Urothelium cell line (cell line): ENCODE measurements around the gene RANBP10.

Experiments
- DNase-seq: peaks from one replicate; pipeline ENCODE4 v3.0.0; 2011; ENCODE audit warnings: low spot score, mixed read lengths
- FAIRE-seq: peaks from 2 replicates; lab custom pipeline; 2011; peaks lifted over from hg19 to GRCh38; lab: Jason Lieb, UNC

The RANBP10 gene

DNA sequence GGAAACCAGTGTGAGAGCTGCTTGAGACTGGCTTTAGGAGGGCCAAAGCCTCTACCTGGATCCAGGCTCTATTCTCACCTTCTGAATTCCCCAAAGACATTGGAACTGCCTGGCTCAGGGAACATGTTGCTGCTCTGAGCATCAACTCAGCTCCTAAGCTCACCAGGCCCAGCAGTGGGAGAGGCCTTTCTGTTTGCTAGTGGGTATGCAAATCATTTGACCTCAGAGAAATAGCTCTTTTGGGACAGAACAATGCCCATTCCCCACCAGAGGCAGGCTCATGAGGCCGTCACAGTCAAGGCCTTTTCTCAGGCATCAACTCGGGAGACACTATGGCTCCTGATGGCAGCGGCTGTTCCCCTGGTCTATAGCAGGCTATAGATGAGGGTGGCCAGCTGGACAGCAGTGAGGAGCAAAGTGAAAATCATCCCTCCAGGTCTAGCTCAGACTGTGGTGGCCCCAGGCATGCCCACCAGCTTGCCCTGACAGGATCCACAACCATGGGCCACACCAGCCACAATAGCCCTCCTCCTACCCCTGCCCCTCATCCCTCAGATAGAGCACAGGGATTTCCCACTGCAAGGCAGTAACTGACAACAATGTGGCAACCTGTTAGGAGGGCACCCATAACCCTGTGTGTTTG, 56.8 kb downstream of the RANBP10 start:
- no peak for DNase-seq
- FAIRE-seq: no peak

DNA sequence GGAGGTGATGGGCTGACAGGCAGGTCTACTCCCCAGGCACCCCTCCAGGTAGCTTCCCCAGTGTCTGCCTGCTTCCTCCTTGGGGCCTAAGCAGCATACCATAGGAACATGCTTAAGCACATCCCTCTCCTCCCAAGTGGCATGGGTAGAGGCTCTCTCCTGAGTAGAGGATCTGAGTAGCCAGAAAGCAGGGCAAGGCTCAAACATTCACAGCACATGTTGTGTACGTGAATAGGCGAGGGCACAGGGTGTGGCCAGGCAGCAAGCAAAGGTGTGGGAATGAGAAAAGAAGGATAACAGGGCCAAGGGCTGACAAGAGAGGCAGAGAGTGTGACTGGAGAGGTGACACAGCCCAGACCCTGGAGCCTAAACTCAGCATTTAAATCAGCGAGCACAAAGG, 57.5 kb downstream of the RANBP10 start:
- FAIRE-seq (no peak), DNase-seq (no peak)

DNA sequence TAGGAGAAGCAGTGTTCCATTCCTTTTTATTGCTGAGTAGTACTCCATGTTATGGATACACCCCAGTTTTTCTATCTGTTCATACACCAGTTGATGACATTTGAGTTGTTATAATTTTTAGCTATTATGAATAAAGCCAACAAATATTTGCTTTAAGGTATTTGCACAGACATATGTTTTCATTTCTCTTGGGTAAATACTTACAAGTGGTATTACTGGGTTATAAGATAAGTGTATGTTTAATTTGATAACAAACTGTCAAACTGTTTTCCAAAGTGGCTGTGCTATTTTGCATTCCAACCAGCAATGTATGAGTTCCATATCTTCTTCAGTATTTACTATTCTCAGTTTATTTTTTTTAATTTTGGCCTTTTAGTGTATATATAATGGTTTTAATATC, 59.5 kb downstream of the RANBP10 start:
- DNase-seq (no peak), FAIRE-seq (no peak)

DNA sequence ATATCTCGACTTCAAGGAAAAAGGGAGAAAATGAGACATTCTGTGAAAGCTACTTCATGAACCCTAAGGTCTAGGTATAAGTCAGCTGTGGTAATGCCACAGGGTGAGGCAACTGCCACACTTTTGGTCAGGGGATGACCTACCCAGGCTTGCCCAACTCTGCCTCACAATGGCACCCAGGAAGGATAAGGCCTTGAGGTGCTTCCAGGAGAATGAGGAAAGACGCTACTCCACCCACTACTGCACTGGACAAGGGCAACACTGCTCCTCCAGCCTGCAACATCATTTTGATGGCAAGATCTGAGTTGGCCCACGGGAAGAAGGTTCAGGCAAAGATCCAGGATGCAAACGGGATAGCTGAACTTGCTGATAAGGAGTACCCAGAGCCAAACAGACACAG, 65.2 kb downstream of the RANBP10 start:
- FAIRE-seq: no peak
- DNase-seq: no peak

DNA sequence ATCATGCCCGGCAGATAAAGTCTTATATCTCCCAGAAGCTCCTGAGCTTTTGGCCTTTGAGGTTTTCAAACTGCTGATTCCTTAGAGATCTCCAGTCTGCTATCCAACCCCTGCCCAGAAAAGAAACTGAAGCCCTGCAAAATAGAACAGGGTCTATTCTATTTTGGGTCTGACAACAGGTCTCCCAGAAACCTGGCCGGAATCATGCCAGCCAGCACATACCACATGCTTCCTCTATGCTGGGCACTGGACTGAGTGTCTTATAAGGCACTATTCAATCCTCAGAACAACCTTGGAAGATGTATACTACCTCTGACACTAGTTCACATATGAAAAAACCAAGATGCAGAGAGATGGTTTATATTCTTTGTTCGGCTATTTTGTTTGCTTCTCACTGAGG, 66.0 kb downstream of the RANBP10 start:
- DNase-seq (no peak), FAIRE-seq (no peak)

DNA sequence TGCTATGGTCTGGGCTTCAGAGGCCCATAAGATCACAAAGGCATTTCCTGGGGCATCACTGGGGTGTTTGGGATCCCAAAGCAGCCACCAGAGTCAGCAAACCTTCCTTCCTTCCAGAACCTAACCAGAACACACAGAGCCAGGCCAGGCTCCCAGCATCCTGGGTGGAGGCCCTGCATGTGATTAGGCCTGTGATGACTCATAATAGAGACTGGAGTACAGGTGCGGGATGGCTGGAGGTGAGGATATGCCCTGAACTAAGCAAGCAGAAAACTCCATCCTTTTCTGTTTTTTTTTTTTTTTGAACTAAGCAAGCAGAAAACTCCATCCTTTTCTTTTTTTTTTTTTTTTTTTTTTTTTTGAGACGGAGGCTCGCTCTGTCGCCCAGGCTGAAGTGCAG, 69.5 kb downstream of the RANBP10 start:
- FAIRE-seq (no peak), DNase-seq (no peak)

DNA sequence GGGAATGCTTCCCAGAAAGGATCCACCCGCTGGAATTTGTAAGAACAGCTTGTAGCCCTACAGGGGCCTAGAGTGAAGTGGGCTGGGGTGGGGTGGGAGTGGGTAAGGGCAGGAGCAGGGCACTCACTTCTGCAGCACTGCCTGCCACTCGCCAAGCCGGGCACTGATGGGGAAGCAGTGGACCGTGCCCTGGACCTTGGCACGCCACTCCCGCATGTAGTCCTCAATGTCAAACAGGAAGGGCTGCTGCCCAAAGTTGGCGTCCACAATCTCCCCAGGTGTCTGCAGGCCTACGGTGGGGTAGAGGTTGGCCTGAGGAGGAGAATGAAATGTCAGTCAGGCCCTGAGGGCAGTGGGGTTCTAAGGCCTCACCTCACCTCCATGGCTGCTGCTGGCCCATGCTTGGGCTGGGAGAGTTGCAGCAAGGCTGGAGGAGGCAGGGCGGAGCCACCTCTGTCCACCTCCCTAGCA, 71.6 kb downstream of the RANBP10 start:
- FAIRE-seq (no peak), DNase-seq (no peak)

DNA sequence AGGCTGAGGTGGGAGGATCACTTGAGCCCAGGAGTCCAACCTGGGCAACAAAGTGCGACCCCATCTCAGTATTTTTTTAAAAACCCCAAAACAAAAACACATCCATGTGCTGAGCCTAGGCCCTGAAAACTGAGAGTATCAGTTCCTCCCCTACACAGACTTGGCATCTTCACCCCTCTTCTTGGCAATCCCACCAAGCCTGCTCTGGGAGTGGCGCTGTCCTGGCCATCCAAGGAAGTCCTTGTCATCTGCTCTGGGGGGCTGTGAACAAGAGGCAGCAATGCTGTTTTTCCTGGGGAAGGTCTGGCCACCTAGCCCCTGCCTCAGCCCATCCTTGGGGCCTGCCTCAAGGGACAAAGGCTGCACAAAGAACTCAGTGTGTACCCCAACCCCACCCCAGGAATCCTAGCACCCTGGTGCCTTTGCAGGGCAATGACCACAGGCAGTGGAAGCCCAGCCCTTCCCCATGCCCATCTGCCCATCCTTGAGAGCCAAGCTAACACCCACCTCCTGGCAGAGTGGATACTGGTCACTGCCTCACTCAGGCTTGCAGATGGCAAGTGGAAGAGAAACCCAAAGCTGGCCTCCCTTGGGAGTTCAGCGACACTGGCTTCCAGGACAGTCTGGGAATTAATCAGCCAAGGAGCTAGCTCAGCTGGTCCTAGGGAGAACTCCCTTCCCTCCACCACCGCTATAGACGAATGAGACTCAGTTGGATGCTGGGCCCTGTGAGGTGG, 72.5 kb downstream of the RANBP10 start:
- FAIRE-seq: no peak
- DNase-seq: no peak

DNA sequence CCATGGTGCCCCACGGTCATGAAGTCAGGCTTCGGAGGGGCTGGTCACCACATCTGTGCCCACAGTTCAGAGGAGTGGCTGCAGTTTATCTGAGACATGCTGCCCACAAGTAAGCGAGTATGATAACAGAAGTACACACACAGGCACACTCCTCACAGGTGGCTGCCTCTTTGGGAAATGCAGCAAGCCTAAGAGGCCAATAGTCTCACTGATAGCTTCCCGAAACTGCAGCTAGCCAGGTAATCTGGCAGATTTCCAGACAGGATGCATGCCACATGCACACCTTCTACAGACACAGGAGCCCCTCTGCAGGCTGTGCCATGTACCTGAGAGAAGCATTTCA, 74.6 kb downstream of the RANBP10 start:
- FAIRE-seq (no peak), DNase-seq (no peak)

DNA sequence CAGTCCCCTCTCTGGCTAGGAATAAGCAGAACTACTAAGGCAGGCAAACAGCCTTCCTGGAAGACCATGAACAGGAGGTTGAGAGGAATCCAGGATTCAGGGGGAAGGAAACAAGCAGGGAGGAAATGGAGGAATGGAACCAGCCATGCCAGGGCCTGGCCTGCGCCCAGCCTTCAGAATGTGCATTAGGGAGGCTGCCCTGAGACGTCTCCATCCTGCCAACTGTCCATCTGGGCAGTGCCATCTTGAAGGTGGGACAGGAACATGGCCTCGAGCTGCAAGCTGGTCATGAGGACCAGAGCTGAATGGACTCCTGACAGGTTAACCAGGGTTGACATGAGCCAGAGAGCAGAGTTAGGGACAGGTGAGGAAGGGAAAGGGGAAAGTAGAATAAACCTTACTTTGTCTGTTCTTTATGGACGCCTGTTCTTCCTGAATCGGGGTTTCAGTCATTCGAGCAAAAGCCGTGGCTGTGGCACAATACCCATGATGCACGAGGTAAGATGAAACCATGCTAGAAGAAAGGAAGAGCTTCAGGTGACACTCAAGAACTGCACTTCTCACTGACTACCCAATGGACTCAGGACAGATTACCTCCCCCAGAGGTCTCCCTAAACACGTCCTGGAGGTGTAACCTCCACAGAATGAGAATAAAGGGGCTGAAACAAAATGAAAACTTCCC, 75.1 kb downstream of the RANBP10 start:
- DNase-seq (no peak), FAIRE-seq (no peak)

DNA sequence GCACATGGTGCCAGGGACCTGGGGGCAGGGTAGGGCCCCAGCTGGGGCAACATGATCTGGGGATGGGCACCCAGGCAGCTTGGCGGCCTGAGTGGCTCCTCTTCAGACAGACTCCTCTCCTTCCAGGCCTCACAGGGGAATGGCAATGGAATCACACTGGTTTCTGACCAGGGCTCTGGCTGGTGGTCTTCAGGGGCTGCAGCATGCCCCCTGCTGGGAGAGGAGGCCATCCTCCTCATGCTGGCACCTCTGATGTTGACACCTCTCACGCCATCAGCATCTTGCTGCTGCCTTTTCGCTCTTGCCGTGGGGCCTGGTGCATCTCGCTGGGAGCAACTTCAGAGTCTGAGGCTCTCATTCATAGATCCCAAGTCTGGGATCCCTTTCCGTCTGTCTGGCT, 76.0 kb downstream of the RANBP10 start:
- FAIRE-seq (no peak), DNase-seq (no peak)

DNA sequence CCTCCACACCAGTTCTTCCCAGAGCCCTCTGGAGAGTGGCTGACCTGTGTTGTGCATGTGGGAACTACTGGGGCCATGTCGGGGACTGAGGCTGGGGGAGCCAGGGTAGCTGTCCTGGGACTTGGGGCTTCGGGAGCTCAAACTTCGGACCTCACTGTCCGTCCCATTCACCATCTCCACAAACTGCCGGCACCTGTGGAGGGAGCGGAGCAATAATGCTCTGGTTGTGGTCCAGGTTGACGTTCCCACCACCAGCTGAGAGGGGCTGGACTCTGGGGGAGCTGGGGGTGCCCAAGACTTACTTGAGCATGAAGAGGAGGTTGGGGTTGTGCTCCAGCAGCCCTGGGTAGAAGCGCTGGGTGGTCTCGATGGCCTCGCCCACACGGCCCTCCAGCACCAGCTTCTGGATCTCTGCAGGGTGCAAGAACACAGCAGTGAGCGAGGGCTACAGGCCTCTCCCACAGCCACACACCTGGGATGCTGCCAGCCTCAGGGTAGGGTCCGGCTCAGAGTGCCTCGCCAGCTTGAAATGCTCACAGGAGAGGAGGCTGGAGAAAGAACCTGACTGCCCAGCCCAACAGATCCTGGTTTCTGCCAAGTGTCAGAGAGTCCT, 76.6 kb downstream of the RANBP10 start:
- FAIRE-seq: no peak
- DNase-seq: no peak

DNA sequence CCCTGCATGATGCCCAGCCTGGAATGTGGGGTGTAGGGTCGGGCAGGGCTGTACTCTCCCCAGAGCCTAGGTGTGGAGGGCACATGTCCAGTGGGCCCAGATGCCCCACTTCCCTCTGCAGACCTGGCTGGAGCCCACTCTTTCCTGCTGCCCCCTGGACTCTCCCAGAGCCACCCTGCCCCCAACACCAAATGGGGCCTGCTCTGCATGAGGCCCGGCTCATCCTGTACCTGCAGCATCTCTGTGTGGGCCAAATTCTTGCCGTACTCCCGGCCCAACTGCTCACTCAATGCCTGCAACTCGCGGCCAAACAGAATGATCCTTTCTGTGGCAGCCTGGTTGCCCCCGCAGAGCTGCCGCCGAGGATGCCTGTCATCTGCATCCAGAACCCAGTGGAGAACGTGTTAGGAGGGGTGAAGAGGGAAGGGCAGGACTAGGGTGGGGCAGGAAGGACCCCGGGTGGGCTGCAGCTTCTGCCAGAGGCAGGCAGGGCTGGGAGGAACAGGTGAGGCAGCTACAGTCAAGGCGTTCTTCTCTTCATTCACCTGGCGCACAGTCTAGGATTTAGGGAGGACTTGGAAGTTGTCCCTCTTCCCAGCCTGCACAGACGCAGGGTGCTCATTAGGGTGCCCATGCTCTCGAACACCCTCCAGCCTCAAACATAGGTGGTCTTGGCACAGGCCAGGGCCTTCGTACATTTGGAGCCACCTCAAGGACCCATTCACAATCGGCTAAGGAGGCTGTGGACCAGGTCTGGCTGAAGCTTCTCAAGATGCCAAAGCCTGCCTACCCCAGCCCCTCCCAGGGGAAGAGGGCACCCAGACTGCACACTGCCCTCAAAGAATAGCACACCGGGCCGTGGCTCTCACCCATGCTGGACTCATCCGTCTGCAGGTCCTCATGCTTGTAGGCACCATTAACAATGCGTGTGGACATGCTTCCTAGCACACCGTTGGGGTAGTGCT, 78.6 kb downstream of the RANBP10 start:
- DNase-seq: no peak
- FAIRE-seq: no peak

DNA sequence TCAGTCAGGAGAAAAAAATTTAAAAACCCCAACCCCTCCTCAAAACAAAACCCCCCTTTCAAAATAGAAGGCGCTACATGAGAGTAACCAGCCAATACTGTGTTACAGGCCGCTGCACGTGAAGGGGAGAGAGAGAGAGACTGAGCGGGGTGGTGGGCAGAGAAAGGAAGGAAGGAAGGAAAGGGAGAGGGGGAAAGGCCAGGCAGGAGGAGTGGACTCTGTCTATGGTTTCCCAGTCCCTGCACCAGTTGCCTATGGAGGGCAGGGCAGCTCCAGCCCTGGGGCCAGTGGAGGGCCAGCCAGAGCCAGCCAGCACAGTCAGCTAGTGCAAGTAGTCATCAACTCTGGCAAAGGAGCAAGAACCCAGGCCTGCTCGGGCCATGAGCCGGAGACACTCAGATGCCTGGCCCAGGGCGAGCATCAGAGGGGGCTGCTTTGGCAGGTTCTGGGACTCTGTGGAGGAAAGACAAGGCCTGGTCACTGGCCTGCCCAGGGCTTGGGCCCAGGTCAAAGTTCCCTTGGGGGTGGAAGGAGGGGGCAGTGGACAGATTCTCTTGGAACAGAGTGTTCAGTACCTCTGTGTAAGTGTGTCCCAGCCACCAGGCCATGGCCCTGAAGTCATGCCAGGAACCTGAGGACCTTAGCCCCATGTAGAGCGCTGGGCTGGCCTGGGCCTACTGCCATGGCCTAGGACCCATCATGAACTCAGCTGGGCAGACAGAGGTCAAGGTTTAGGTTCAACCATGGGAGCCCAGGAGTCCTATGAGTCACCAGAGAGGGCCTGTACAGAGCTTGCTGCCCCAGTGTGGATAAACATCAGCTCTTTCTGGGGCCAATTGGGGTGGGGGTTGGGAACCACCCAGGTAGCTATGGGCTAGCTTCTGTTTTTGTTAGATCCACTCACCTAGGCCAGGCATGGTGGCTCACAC, 80.0 kb downstream of the RANBP10 start:
- FAIRE-seq (no peak), DNase-seq (no peak)

DNA sequence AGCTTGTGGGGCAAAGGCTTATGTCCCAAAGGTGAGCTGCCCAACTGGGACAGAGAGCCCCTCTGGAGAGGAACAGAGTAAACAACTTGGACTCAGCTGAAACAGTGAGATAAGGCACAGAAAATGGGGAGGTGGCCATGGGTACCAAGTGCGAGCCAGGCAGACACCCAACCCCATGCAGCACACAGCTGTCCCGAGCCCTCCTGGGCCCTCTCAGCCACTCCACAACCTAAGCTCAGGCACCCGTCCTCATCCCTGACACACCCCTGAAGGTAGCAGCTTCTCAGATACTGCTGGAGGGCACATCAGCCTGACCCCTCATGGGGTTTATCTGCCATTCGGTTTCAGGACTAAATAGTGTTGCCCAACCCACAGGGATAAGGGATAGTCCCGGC, 82.5 kb downstream of the RANBP10 start:
- no peak for FAIRE-seq
- DNase-seq: no peak

DNA sequence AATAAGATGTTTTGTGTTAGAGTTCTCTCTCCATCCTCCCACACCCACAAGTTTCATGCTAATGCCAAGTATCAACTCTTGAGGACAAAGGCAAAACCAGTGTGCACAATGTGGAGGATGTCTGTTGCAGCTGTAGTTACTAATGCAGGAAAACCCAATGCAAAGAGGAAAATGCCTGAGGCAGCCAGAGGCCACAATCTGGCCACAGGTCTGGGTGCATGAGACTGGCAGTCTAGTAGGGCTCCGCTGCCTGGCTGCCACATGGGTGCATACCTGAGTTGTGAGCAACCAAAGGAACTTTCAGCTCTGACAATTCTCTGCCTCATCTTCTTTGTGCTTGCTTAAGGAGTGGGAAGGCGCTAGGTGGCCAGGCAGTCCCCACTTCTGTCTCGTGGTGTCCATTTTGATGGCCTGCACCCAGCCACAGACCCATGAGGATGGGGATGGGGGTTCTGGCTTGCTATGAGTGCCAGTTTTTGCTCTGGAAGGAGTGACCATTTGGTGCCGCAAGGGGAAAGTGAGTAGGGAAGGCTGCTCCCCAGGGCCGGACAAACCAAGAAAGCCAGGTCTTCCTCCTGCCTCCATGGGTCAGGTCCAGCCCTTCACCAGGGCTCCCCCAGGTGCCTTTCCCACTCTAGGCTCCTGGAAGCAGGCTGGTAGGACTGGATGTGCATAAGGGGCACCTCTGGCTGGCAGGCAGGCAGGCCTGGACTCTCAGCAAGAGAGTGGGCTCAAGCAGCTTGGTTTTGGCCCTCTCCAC, 83.0 kb downstream of the RANBP10 start:
- no peak for FAIRE-seq

DNA sequence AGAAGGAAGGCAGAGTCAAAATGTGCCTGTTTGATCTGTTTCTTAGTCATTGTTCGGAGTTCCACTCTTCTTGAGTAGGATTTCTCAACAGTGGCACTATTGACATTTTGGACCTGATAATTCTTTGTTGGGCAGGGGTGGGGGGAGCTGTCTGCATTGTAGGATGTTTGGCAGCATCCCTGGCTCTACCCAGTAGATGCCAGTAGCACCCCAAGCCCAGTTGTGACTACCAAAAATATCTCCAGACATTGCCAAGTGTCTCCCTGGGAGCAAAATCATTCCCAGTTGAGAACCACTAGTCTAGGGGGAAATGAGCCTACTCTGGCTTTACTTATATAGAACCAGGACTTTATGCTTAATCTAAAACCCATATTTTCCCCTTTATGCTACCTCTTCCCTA, 86.1 kb downstream of the RANBP10 start:
- FAIRE-seq (no peak), DNase-seq (no peak)

More for the DNA sequence above, 83.0 kb downstream of the RANBP10 start:
- DNase-seq: no peak

DNA sequence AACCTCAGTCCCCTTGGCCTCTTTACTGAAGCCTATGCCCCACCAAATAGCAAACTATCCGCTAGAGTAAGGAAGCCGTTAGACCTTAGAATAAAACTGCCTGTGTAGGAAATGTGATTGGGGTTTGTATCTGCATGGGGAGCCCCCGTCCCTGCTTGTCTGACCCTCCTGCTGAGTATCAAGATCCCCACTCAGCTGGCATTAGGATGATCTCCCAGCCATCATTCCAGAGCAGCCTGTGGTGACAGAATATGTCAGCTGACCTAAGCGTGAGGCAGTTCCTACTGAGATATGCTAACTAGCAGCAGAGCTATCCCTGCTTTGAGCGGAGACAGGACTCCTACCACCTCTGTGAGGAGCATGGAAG, 86.6 kb downstream of the RANBP10 start:
- FAIRE-seq (no peak), DNase-seq (peak; percentile 54)
